ENCODE results near the gene CYTH1.

The CYTH1 gene

DNA sequence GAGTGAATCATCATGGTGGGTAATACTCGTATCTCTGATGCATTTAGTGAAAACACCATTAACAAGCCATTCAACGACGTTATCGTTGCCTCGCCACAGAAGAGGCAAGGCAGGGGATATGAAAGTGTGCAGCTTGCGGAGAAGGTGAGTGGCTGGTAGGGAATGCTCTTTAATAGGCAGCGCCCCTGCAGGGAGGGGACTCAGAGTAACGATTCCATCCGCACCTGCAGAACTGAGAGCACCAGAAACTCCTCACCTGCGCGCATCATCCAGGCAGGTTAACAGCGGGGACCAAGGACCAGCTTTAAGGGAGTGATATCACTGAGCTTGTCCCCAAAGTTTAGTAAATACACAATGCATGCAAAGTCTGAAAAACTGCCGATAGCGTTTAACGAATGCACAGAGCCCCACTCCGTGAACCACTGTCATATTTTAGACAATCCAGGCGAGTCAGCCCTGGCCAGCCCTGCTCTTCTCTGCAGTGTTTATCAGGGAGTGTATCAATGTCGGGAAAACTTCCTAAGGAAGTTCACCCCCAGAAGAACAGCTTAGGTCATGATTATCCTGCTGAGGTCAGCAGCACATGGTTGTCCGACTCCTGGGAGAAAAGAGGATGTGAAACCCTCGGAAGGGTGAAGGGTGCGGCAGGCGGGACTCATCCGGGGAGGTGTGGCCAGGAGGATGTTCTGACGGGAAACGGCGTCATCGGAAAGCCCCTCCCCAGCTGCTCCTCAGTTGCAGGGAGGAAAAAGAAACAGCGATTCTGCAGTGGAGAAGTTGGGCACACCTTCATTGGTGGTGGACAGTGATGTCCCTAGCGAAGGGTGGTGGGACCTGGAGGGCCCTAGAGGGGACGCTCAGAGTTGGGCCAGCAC is 136.4 kb downstream of the CYTH1 start:
- peak; percentile 83 to 90 for DNase-seq

DNA sequence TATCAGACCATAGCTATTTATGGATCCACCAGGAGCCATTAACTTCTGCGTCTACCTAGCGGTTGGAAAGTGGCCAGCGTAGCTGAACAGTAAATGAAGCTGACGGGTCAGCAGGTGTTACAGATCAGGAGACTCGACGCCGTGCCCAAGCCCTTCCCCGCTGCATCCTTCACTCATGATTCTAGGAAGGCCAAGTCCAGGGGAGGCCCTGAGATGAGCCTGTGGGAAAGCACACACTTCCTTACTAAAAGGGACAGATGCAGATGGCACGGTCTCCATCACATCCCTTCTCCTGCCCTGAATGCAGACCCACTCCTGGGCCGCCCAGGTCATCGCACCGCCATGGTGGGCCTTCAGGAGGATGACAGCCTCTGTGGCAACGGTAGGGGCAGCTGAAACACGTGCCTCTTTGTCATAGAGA is 137.1 kb downstream of the CYTH1 start:
- no peak for DNase-seq

- no peak for DNase-seq
Measured at GRCh38 chr17:78644224-78644623, 137.8 kb downstream of the CYTH1 start.

DNA sequence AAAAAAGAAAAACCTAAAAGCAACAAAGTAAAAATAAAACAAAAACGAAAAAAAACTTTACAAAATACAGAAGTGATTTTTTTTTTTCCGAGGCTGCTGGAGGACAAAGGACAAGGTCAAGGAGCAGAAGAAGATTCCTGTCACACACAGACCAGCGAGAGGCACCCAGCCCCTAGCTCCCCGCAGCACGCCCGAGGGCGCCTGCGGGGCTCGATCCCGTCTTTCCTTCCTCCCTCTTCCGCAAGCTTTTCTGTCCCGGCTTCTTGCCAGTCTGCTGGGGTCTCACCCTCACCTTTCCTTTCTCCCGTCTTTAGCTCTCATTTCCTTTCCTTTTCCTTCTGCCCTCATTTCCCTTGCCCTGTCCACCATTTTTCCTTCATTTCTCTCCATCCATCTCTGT is 138.7 kb downstream of the CYTH1 start:
- no peak for DNase-seq

DNA sequence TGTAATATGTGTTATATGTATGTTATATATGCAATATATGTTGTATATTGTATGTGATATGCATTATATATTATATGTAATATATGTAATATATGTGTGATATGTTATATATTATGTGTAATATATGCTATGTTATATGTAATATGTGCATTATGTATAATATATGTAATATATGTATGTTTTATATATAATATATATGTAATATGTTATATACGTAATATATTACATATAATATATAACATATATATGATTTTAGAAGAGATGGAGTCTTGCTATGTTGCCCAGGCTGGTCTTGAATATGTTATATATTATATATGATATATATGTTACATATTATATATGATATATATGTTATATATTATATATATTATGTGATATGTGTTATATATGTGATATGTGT is 139.4 kb downstream of the CYTH1 start:
- no peak for DNase-seq

GRCh38 chr17:78641666-78642065 is 140.4 kb downstream of the CYTH1 start:
- DNase-seq: no peak

- no peak for DNase-seq
Measured at GRCh38 chr17:78641243-78641642, 140.8 kb downstream of the CYTH1 start.

DNA sequence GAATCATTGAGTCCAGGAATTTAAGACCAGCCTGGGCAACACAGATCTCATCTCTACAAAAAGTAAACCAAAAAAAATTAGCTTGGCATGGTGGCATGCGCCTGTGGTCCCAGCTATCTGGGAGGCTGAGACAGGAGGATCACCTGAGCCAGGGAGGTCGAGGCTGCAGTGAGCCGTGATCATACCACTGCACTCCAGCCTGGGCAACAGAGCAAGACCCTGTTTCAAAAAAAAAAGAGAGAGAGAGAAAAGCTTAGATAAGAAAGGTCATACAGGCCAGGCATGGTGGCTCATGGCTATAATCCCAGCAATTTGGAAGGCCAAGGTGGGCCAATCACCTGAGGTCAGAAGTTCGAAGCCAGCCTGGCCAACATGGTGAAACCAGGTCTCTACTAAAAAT is 141.4 kb downstream of the CYTH1 start:
- DNase-seq: no peak

- DNase-seq: no peak
Measured at GRCh38 chr17:78637643-78638420, 144.2 kb downstream of the CYTH1 start.

DNA sequence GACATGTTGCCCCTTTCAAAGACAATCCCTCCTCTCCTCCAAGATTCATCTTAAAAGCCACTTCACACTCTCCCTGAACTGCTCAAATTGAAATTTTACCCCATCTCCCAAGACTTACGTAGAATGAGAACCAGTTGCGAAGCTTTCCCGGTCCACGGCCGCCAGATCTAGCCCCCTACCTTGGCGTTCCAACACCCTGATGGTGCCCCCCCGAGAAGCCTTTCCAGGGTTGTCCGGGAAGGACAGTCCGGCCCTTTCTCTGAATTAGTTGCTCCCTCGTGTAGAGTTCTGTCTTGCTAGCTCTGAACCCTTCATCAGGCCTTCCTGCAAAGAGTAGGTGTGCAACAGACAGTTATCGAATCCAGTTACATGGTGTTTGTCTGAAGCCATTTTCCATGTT is 144.9 kb downstream of the CYTH1 start:
- DNase-seq: no peak

GRCh38 chr17:78634154-78634553 is 147.9 kb downstream of the CYTH1 start:
- DNase-seq: no peak

- DNase-seq: no peak
Measured at GRCh38 chr17:78629436-78629995, 152.6 kb downstream of the CYTH1 start.

DNA sequence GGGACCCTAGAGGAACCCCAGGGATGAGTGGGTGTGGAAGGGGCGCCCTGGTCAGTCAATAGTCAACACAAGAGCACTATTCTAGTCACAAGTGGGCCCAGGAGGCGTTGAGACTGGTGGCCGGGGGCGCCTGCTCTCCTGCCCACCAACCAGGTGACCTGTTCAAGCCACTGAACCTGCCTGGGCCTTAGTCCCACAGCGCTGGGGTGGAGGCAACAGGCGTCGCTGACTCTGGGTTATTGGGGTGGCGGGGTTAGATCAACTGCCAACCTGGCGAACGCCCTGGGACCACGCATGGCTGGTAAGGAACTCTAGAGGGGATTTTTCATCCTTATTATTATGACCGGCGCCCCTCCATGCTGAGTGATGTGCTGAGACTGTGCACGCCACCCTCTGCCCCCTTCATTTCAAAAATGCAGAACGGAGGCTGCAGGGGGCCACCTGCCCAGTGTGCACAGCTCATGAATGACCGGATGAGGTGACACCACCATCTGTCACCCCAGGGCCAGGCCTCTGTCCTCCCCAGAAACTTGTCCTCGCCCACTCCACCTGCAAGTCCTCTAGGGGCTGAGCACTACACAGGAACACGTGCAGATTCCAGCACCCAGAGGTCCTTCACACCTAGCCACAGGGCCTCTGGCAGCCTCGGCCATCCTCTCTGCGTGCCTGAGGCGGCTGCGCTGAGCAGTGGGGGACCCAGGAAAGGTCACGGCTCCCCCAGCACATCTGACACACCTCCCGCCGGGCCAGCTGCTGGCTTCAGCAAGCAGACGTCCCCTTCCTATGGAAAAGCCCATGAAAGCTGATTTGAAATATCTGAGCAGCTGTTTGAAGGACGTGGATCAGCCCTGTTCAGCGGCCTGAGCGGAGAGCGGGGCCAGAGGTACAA is 153.3 kb downstream of the CYTH1 start:
- no peak for DNase-seq

- no peak for DNase-seq
Measured at GRCh38 chr17:78624324-78625151, 157.5 kb downstream of the CYTH1 start.

All from CD4-positive, alpha-beta T cell treated with Interferon alpha-2 for 1 hour (primary cell).